ENCODE measurements around the gene POLR2I. TPM values are rescaled to one million over a fixed set of nuclear protein-coding genes. Genes with fewer than 3 reads are reported as not detected.

POLR2I gene
- total and polyA plus RNA-seq, 7 donors = 39.9 to 118 (median 72.8) TPM

DNA sequence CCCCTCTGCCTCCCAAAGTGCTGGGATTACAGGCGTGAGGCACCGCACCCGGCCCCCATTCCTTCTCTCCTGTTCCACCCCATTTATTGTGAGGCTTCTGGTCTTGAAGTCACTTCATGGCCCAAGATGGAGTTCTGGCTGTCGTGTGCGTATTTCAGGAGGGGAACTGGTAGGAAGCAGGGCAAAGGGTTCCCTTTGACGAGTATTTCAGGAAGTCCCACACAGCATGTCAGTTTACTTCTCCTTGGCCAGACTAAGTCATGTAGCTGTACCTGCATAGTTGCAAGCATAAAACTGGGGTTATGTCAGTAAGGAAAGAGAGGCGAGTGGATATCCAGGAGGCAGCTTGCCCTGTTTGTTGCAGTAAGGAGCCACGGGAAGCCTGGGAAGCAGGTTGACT, 49.8 kb downstream of the POLR2I start:
- intact Hi-C loops (cut with DNase I) = no loop called here
- DNase-seq = no peak
- TF ChIP-seq EP300 (IDR thresholded peaks at IDR 0.05) = no peak
- TF ChIP-seq POLR2A (IDR thresholded peaks at IDR 0.05) = no peak
- TF ChIP-seq POLR2AphosphoS5 (IDR thresholded peaks at IDR 0.05) = no peak
- TF ChIP-seq, protein P1, sequence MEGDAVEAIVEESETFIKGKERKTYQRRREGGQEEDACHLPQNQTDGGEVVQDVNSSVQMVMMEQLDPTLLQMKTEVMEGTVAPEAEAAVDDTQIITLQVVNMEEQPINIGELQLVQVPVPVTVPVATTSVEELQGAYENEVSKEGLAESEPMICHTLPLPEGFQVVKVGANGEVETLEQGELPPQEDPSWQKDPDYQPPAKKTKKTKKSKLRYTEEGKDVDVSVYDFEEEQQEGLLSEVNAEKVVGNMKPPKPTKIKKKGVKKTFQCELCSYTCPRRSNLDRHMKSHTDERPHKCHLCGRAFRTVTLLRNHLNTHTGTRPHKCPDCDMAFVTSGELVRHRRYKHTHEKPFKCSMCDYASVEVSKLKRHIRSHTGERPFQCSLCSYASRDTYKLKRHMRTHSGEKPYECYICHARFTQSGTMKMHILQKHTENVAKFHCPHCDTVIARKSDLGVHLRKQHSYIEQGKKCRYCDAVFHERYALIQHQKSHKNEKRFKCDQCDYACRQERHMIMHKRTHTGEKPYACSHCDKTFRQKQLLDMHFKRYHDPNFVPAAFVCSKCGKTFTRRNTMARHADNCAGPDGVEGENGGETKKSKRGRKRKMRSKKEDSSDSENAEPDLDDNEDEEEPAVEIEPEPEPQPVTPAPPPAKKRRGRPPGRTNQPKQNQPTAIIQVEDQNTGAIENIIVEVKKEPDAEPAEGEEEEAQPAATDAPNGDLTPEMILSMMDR (IDR thresholded peaks at IDR 0.05) = no peak
- Histone ChIP-seq H3K36me3 (no peaks in the 10 kb centered on the region), H3K9me3 (no peaks in the 10 kb centered on the region), H3K4me3 (no peak overlapping the region), H3K27ac (no peak overlapping the region), H3K4me1 (no peaks in the 10 kb centered on the region), H3K27me3 (no peaks in the 10 kb centered on the region)
- 95 to 97% methylated on average over 8 of the region's 8 CpGs for WGBS, 2 donors

Other genes starting within 250 kb of the POLR2I start
- 10 to 100 TPM in 1 of 4 donors, 1 to 10 TPM in 3; 3.6 to 11.3 (median 7.0) TPM for gene APLP1, start 246.3 kb downstream of the POLR2I start, total RNA-seq
- gene APLP1, start 246.3 kb downstream of the POLR2I start, polyA plus RNA-seq = 1 to 10 TPM in 1 of 3 donors, not detected in 2; 4.4 TPM
- 1 to 10 TPM; 2.5 to 7.8 (median 6.6) TPM for gene NFKBID, start 214.3 kb downstream of the POLR2I start, total RNA-seq
- gene NFKBID, start 214.3 kb downstream of the POLR2I start, polyA plus RNA-seq = 1 to 10 TPM; 1.2 to 9.6 (median 4.4) TPM
- 1 to 10 TPM in 3 of 4 donors, not detected in 1; 3.5 to 5.8 (median 3.9) TPM for gene HCST, start 212.3 kb downstream of the POLR2I start, total RNA-seq
- gene HCST, start 212.3 kb downstream of the POLR2I start, polyA plus RNA-seq = 10 to 100 TPM in 2 of 3 donors, 1 to 10 TPM in 1; 2.4 to 36.1 (median 13.9) TPM
- 100 to 1,000 TPM in 3 of 4 donors, 10 to 100 TPM in 1; 71.5 to 172 (median 126) TPM for gene TYROBP, start 206.6 kb downstream of the POLR2I start, total RNA-seq
- 100 to 1,000 TPM in 2 of 3 donors, 10 to 100 TPM in 1; 95.8 to 211 (median 125) TPM for gene TYROBP, start 206.6 kb downstream of the POLR2I start, polyA plus RNA-seq
- 1 to 10 TPM; 4.6 to 7.2 (median 6.6) TPM for gene LRFN3, start 178.5 kb downstream of the POLR2I start, total RNA-seq
- gene LRFN3, start 178.5 kb downstream of the POLR2I start, polyA plus RNA-seq = 1 to 10 TPM; 5.3 to 9.7 (median 6.0) TPM
- gene SDHAF1, start 119.7 kb downstream of the POLR2I start, total RNA-seq = 100 to 1,000 TPM in 1 of 4 donors, 10 to 100 TPM in 3; 56.2 to 135 (median 68.9) TPM
- gene SDHAF1, start 119.7 kb downstream of the POLR2I start, polyA plus RNA-seq = 10 to 100 TPM; 19.2 to 28.2 (median 24.0) TPM
- gene SYNE4, start 106.1 kb downstream of the POLR2I start, total RNA-seq = under 1 TPM; 0.28 to 0.82 (median 0.76) TPM
- gene SYNE4, start 106.1 kb downstream of the POLR2I start, polyA plus RNA-seq = 1 to 10 TPM; 3.9 to 7.8 (median 6.0) TPM
- 10 to 100 TPM; 19.9 to 31.7 (median 26.6) TPM for gene ALKBH6, start 100.7 kb downstream of the POLR2I start, total RNA-seq
- gene ALKBH6, start 100.7 kb downstream of the POLR2I start, polyA plus RNA-seq = 10 to 100 TPM; 12.0 to 24.4 (median 12.5) TPM
- gene CLIP3, start 82.0 kb downstream of the POLR2I start, total RNA-seq = 10 to 100 TPM; 22.5 to 53.7 (median 28.3) TPM
- gene CLIP3, start 82.0 kb downstream of the POLR2I start, polyA plus RNA-seq = 1 to 10 TPM; 1.2 to 9.7 (median 6.0) TPM
- gene THAP8, start 60.6 kb downstream of the POLR2I start, total RNA-seq = 10 to 100 TPM; 12.6 to 23.9 (median 18.9) TPM
- gene THAP8, start 60.6 kb downstream of the POLR2I start, polyA plus RNA-seq = 1 to 10 TPM; 5.8 to 9.0 (median 6.5) TPM
- gene WDR62, start 60.0 kb downstream of the POLR2I start, total RNA-seq = 1 to 10 TPM in 1 of 4 donors, under 1 TPM in 3; 0.16 to 1.1 (median 0.32) TPM
- gene WDR62, start 60.0 kb downstream of the POLR2I start, polyA plus RNA-seq = 1 to 10 TPM in 1 of 3 donors, under 1 TPM in 2; under 0.01 to 6.8 (median 0.69) TPM
- not detected for gene OVOL3, start 3.7 kb downstream of the POLR2I start, total RNA-seq
- not detected for gene OVOL3, start 3.7 kb downstream of the POLR2I start, polyA plus RNA-seq
- gene TBCB, start 593 bp upstream of the POLR2I start, total RNA-seq = 100 to 1,000 TPM; 109 to 162 (median 153) TPM
- gene TBCB, start 593 bp upstream of the POLR2I start, polyA plus RNA-seq = 100 to 1,000 TPM; 117 to 133 (median 125) TPM
- 100 to 1,000 TPM; 101 to 116 (median 104) TPM for gene CAPNS1, start 25.2 kb upstream of the POLR2I start, total RNA-seq
- 100 to 1,000 TPM; 656 to 938 (median 931) TPM for gene CAPNS1, start 25.2 kb upstream of the POLR2I start, polyA plus RNA-seq
- gene COX7A1, start 37.6 kb upstream of the POLR2I start, total RNA-seq = 10 to 100 TPM; 43.0 to 88.5 (median 72.4) TPM
- 10 to 100 TPM; 11.3 to 27.0 (median 11.4) TPM for gene COX7A1, start 37.6 kb upstream of the POLR2I start, polyA plus RNA-seq
- gene ZNF565, start 99.8 kb upstream of the POLR2I start, total RNA-seq = 1 to 10 TPM; 5.3 to 7.5 (median 6.8) TPM
- 1 to 10 TPM; 2.4 to 4.8 (median 2.5) TPM for gene ZNF565, start 99.8 kb upstream of the POLR2I start, polyA plus RNA-seq
- 10 to 100 TPM; 52.1 to 71.7 (median 57.5) TPM for gene ZNF146, start 100.2 kb upstream of the POLR2I start, total RNA-seq
- gene ZNF146, start 100.2 kb upstream of the POLR2I start, polyA plus RNA-seq = 10 to 100 TPM; 28.0 to 32.0 (median 30.0) TPM

Data from sigmoid colon (tissue), 7 donors.